Measurements from ENCODE around the gene SLC6A12. TPM values are rescaled to one million over a fixed set of nuclear protein-coding genes. Genes with fewer than 3 reads are reported as not detected.

The SLC6A12 gene
- total RNA-seq, 1 donor from 2014 or later = 4.4 TPM

DNA sequence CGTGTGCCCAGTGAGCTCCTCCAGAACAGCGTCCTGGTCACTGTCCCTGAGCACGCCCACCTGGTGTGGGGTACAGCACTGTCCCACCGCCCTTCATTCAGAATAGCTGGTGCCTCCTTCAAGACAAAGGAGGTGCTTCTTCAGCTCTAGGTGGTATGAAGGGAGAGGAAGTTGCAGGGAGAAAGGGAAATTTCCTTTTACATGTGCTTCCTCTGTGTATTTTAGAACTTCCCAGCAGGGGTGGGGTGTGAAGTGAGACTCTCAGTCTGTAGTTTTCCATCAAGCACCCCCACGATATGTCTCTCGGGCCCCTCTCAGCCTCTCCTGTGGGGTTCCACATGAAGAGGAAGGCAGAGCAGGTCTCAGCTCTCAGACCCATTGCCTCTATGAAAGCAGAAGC, 1.2 kb upstream of the SLC6A12 start:
- no peak for DNase-seq

DNA sequence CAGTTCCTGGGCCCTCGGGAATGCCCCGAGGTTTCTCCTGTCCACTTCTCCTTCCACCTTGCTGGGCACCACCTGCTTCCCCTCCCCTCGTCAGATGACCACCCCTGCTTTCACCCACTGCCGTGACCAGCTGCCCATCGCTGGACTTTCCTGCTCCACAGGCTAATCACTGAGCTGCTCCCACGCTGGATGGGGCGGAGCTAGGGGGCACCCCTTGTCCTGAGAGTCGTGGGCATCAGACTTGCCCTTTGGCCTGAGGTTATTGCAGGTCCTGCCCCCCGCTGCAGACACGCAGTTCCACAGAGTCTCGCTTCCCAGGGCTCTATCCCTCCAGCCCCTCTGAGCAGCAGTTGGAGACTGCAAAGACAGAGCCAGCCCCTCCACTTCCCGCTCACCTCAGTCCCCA, 427 bp downstream of the SLC6A12 start:
- DNase-seq = no peak

DNA sequence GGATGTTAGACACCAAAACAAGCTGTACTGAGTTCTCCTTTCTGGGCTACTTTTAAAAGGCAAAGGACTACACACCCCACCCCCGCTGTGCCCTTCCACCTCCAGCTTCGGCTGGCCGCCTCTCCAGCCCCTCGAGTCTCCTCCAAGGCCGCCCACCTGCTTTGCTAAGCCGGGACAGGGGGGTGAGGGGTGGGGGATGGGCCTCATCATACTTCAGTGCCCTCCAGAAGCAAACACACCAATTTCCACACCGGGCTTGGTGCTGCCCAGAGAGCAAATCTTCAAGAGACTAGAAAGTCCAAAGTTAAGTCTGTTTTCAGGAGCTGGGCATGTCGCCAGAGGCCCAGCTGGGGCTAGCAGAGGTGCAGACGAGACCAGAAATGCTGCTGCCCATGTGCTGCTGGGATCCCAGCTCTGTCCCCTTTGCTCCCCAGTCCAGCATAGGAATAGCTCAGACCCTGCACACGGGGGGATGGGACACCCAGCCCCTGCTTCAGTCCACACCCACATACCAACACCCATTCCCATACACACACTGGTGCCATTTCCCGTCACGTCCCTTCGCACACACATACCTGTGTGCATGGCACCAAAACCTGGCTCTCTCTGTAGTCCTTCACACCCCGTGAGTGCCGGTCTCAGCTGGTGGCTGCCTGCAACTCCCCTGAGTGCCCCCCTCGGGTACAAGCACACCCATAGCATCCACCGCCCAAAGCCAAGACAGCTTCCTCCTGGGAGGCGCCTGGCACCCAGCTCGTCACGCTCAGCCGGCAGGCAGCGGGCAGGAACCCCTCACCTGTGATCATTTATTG, 1.0 kb downstream of the SLC6A12 start:
- no peak for DNase-seq

- DNase-seq = no peak
Measured at GRCh38 chr12:212415-212714, 1.6 kb downstream of the SLC6A12 start.

GRCh38 chr12:211639-212414, 2.1 kb downstream of the SLC6A12 start:
- no peak for DNase-seq

GRCh38 chr12:211142-211465, 2.9 kb downstream of the SLC6A12 start:
- DNase-seq = no peak

GRCh38 chr12:210277-211141, 3.4 kb downstream of the SLC6A12 start:
- DNase-seq = no peak

GRCh38 chr12:209851-210250, 4.1 kb downstream of the SLC6A12 start:
- no peak for DNase-seq

DNA sequence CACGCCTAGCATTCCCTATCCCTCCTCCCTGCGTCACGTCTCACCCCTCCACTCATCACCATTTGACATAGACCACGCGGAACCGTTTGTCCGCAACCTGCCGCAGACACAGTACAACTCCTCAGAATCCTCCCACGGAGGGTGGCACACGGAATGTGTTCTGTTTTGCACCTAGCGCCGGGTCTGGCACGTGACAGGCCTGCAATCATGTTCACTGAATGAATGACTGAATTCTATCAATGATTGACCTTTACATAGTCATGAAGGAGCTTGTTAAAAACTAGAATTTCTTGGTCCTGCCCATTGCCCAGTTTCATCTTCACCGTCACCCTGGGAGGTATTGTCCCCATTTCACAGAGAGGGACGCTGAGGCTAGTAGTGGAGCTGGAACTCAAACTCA, 4.7 kb downstream of the SLC6A12 start:
- no peak for DNase-seq

GRCh38 chr12:208813-209212, 5.1 kb downstream of the SLC6A12 start:
- no peak for DNase-seq

GRCh38 chr12:207804-208203, 6.2 kb downstream of the SLC6A12 start:
- DNase-seq = no peak

- DNase-seq = no peak
Measured at GRCh38 chr12:206746-207440, 7.1 kb downstream of the SLC6A12 start.

DNA sequence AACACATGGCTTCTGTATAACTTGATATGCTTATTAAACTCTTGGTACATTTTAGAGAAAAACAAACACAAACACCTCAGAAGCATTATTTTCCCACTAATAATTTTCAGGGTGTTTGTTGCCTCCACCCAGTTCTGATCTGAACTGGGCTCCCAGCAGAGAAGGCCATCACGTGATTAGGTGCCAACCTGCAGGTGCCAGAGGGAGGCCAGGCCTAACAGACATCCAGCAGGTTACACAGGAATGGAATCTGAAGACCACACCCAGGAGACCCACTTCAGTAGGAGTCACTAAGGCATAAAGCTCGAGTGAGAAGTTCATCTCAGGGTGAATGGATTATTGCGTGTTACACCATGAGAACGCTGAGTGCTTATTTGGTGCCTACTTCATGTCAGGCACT, 8.9 kb downstream of the SLC6A12 start:
- no peak for DNase-seq

- DNase-seq = no peak
Measured at GRCh38 chr12:204261-204678, 9.7 kb downstream of the SLC6A12 start.

DNA sequence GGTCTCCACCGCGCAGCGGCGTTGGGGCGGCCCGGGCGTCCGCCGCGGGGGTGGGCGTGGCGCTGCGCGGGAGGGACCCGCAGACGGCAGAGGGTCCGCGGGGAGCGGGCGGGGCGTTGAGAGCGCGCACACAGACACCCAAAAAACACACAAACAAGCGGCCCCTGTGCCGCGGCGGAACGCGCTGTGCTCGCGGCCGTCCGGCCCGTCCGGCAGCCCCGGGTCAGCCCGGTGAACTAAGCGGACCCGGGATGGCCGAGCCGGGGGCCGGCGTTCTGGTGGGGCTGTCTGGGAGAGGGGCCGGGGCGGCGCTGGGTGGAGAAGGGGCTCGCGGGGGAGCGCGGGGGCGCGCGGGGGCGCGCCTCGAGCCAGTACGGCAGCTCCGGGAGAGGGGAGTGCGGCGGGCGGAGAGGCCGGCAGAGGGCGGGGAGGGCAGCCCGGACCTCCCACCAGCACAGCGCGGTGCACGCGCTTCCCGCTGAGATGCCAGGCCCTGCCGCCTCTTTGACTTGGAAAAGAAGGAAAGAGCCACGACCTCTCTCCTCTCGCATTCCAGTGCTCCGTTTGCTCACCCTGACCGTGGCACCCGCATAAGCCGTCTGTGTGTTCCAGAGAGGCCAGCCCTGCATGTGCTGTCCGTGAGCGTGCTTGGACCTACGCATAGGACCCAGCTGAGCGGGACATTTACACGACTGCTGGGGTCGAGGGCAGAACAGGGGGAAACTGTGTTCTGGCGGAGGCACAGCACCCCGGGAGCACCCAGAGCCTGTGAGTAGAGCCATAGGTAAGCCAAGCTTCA, 10.3 kb downstream of the SLC6A12 start:
- DNase-seq = no peak

DNA sequence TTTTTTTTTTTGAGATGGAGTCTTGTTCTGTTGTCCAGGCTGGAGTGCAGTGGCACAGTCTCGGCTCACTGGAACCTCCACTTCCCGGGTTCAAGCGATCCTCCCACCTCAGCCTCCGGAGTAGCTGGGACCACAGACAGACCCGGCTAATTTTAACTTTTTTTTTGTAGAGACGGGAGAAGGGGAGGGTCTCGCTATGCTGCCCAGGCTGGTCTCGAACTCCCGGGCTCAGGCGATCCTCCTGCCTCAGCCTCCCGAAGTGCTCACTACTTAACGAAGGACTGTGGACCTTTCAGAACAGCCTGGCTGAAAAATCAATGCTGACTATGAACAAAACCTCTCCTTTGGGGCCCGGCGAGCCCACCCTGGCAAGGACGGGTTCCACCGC, 10.9 kb downstream of the SLC6A12 start:
- DNase-seq = no peak

DNA sequence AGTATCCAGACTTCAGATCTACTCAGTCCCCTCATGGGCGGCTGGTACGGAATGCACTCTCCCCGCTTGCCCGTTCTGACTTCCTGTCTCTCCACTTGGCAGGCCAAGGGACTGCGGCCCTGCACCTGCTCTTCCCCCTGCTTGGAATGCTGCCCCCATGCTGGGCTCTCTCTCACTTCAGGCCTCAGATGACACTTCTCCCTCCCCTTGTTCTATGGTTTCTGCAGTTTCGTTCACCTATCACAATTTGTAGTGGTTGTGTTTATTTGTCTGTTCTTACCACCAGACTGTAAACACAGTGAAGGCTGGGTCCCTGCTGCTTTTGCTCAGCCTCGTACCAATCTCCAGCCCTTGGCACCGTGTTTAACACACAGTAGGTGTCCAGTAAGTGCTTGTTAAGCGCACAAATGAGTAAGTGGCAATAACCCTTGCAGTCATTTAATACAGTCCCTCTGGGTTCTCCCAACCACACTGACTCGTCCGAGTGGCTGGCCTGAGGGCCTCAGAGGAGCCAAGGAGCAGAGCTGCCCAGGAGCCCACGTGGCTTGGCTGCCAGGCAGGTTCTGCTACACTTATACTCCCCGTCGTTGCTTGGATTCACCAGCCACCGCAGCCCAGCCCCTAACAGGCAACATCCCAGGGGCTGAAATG, 11.8 kb downstream of the SLC6A12 start:
- DNase-seq = no peak

DNA sequence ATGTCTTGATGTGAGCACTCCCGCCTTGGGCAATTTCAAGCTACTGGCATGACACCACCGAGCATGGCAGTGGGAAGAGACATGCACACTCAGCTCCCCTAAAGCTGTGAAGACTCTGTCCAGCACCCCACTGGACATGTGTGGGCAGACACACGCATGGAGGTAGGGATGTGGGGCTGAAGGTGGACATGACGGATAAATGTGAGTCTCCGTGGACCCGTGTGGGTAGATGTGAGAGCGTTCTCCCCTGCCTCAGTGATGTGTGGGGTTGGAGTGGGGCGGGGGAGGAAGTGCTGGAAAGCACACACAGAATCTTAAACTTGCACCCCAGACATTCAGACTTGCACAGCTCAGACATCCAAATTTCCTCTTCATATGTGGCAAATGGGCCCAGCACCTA, 12.6 kb downstream of the SLC6A12 start:
- no peak for DNase-seq

- no peak for DNase-seq
Measured at GRCh38 chr12:198705-199104, 15.3 kb downstream of the SLC6A12 start.

DNA sequence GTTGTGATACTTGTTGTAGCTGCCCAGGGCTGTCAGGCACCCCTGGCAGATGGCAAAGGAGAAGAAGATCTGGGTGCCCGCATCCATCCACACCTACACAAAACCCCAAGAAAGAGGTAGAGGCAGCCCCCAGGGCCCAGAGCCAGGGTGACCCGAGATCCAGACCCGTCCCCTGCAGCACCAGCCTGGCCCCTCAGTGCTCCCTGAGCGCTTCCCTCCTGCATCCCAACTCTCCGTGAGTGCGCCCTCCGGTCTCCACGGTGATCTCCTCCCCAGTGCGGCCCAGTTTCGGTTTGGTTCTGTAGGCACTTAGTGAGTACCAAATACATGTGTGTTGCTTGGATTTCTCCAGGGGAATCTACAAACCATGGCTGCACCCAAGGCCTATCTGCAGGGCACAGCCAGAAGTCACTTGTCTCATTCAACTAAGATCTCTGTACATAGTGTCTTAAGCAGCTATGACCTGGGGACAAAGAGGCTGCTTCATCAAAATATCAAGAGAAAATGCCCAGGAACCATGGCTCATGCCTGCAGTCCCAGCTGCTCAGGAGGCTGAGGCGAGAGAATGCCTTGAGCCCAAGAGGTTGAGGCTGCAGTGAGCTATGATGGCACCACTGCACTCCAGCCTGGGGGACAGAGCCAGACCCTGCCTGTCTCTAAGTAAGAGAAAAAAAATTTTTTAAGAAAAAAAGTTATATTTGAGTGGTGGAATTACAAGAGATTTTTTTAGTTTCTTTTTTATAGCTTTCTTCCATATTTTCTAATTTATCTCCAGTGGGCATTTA, 15.9 kb downstream of the SLC6A12 start:
- no peak for DNase-seq

Data from occipital lobe (tissue), 2 donors.